Measurements from ENCODE around the gene SAP130. TPM values are rescaled to one million over a fixed set of nuclear protein-coding genes. Genes with fewer than 3 reads are reported as not detected.

SAP130 gene
- total RNA-seq, 1 donor from 2014 or later: 39.4 TPM

DNA sequence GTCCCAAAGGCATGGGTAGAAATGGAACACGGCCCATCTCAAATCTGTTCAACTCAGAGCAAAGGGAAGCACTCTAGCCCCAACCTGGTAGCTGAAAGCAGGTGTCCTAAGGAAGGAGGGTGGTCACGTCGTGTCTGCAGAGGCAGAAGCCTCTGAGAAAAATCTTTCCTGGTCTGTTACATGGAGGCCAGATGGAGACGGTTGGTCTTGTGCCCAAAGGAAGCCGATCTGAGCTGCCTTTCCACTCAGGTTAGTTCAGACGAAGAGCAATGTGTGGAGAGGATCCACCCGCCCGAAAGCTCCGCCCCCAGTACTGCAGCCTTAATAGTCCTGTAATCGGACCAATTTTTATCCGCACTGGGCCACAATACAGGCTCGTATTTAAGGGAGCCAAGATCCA is 87.2 kb downstream of the SAP130 start:
- TF ChIP-seq, protein P1, sequence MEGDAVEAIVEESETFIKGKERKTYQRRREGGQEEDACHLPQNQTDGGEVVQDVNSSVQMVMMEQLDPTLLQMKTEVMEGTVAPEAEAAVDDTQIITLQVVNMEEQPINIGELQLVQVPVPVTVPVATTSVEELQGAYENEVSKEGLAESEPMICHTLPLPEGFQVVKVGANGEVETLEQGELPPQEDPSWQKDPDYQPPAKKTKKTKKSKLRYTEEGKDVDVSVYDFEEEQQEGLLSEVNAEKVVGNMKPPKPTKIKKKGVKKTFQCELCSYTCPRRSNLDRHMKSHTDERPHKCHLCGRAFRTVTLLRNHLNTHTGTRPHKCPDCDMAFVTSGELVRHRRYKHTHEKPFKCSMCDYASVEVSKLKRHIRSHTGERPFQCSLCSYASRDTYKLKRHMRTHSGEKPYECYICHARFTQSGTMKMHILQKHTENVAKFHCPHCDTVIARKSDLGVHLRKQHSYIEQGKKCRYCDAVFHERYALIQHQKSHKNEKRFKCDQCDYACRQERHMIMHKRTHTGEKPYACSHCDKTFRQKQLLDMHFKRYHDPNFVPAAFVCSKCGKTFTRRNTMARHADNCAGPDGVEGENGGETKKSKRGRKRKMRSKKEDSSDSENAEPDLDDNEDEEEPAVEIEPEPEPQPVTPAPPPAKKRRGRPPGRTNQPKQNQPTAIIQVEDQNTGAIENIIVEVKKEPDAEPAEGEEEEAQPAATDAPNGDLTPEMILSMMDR (IDR thresholded peaks at IDR 0.05; ENCODE audit: unreplicated experiment): no peak
- Mint-ChIP-seq H3K27me3 (ENCODE audit: unreplicated experiment) (no peaks in the 10 kb centered on the region), H3K4me1 (ENCODE audit: unreplicated experiment) (no peaks in the 10 kb centered on the region), H3K27ac (ENCODE audit: unreplicated experiment) (no peak overlapping the region), H3K4me3 (ENCODE audit: unreplicated experiment) (no peak overlapping the region), H3K9me3 (ENCODE audit: unreplicated experiment) (no peaks in the 10 kb centered on the region), H3K36me3 (ENCODE audit: low read depth, unreplicated experiment) (peaks cover 35% of the 10 kb centered on the region)
- DNase-seq (ENCODE audit: low spot score): no peak

DNA sequence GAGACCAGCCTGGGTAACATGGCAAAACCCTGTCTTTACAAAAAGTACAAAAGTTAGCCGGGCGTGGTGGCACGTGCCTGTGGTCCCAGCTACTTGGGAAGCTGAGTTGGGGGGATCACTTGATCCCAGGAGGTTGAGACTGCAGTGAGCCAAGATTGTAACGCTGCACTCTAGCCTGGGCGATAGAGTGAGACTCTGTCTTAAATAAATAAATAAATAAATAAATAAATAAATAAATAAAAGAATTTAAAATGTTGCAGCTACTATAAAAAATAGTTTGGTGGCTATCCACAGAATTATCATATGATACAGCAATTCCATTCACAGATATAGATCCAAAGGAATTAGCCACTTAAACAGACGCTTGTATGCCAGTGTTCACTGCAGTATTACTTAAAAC is 92.5 kb downstream of the SAP130 start:
- Mint-ChIP-seq H3K36me3 (ENCODE audit: low read depth, unreplicated experiment) (peaks cover under 1% of the 10 kb centered on the region), H3K9me3 (ENCODE audit: unreplicated experiment) (no peaks in the 10 kb centered on the region), H3K27me3 (ENCODE audit: unreplicated experiment) (no peaks in the 10 kb centered on the region), H3K4me1 (ENCODE audit: unreplicated experiment) (no peaks in the 10 kb centered on the region), H3K27ac (ENCODE audit: unreplicated experiment) (no peak overlapping the region), H3K4me3 (ENCODE audit: unreplicated experiment) (no peak overlapping the region)
- TF ChIP-seq, protein P1 (IDR thresholded peaks at IDR 0.05; ENCODE audit: unreplicated experiment): no peak
- no peak for DNase-seq (ENCODE audit: low spot score)

DNA sequence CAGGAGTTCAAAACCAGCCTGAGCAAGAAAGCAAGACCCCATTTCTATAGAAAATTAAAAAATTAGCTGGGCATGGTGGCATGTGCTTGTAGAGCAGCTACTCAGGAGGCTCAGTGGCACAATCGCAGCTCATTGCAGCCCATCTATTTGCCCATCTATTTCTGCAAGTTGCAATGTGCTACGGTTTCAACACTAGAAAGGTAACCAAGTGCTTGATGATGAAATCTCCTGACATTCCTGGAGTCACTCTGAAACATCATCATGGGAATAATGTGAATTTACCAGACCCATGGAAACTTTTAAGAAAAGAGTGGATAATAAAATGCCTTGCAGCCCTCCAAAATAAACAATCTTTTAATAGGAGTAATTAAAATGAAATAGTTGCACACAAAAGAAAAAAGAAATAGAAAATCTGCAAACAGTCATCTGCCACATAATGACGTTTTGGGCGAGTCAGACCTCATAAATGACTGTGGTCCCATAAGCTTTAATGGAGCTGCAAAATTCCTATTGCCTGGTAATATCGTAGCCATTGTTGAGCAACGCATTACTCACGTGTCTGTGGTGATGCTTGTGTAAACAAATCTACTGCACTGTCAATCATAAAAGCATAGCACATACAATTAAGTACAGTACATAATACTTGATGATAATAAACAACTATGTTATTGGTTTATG is 95.5 kb downstream of the SAP130 start:
- DNase-seq (ENCODE audit: low spot score): no peak
- Mint-ChIP-seq H3K27me3 (ENCODE audit: unreplicated experiment) (no peaks in the 10 kb centered on the region), H3K9me3 (ENCODE audit: unreplicated experiment) (no peaks in the 10 kb centered on the region), H3K27ac (ENCODE audit: unreplicated experiment) (no peak overlapping the region), H3K36me3 (ENCODE audit: low read depth, unreplicated experiment) (no peaks in the 10 kb centered on the region), H3K4me1 (ENCODE audit: unreplicated experiment) (no peaks in the 10 kb centered on the region), H3K4me3 (ENCODE audit: unreplicated experiment) (no peak overlapping the region)
- TF ChIP-seq, protein P1 (IDR thresholded peaks at IDR 0.05; ENCODE audit: unreplicated experiment): no peak

DNA sequence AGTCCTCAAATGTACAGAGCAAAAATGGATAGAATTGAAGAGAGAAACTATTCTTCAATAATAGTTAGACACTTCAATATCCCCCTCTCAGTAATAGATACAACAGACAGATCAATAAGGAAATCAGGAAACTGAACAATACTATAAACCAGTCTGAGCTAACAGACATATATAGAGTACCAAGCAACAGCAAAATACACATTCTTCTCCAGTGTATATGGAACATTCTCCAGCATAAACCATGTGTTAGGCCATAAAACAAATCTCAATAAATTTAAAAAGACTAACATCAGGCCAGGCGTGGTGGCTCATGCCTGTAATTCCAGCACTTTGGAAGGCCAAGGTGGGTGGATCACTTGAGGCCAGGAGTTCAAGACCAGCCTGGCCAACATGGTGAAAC is 98.4 kb downstream of the SAP130 start:
- no peak overlapping the region for H3K27ac Mint-ChIP-seq (ENCODE audit: unreplicated experiment)
- no peaks in the 10 kb centered on the region for H3K36me3 Mint-ChIP-seq (ENCODE audit: low read depth, unreplicated experiment)
- H3K27me3 Mint-ChIP-seq (ENCODE audit: unreplicated experiment): peaks cover 2% of the 10 kb centered on the region
- no peaks in the 10 kb centered on the region for H3K9me3 Mint-ChIP-seq (ENCODE audit: unreplicated experiment)
- DNase-seq (ENCODE audit: low spot score): no peak
- H3K4me3 Mint-ChIP-seq (ENCODE audit: unreplicated experiment): no peak overlapping the region
- TF ChIP-seq, protein P1 (IDR thresholded peaks at IDR 0.05; ENCODE audit: unreplicated experiment): no peak
- H3K4me1 Mint-ChIP-seq (ENCODE audit: unreplicated experiment): no peaks in the 10 kb centered on the region

DNA sequence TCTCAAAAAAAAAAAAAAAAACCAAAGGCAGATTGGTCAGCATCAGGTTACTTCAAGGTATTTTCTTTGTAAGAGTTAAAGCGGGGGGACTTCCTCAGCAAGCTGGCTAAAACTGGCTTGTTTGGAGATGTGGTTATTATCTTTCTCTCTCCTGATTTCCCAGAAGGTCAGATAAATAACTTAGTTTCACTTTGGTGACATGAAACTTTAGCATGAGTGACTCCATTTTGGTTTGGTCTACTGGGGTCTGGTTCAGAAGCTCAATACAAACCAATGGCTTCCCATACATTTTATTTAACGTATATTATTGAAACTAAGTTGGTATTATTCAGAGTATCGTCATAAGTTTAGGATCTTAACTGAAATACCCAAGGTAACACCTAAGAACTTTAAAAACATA is 100.5 kb downstream of the SAP130 start:
- TF ChIP-seq, protein P1 (IDR thresholded peaks at IDR 0.05; ENCODE audit: unreplicated experiment): no peak
- Mint-ChIP-seq H3K36me3 (ENCODE audit: low read depth, unreplicated experiment) (no peaks in the 10 kb centered on the region), H3K4me3 (ENCODE audit: unreplicated experiment) (no peak overlapping the region), H3K27me3 (ENCODE audit: unreplicated experiment) (peaks cover 2% of the 10 kb centered on the region), H3K9me3 (ENCODE audit: unreplicated experiment) (no peaks in the 10 kb centered on the region), H3K4me1 (ENCODE audit: unreplicated experiment) (no peaks in the 10 kb centered on the region), H3K27ac (ENCODE audit: unreplicated experiment) (no peak overlapping the region)
- DNase-seq (ENCODE audit: low spot score): no peak
